ENCODE data around the gene USH2A. TPM values are rescaled to one million over a fixed set of nuclear protein-coding genes. Genes with fewer than 3 reads are reported as not detected.

Gene USH2A
- polyA plus RNA-seq, 1 donor from 2014 or later, result 0.17 TPM

GRCh38 chr1:216071262-216071661, 352.0 kb downstream of the USH2A start:
- Histone ChIP-seq H3K27me3 (ENCODE audit: insufficient read depth, low read depth, low read length) (no peaks in the 10 kb centered on the region), H3K27ac (ENCODE audit: low read length) (no peak overlapping the region), H3K9me2 (ENCODE audit: insufficient read depth, low read length) (no peaks in the 10 kb centered on the region), H3K36me3 (ENCODE audit: insufficient read depth, low read length) (no peaks in the 10 kb centered on the region), H2AFZ (ENCODE audit: low read depth, low read length) (no peak overlapping the region), H3K4me2 (ENCODE audit: low read length) (no peak overlapping the region), H3K9ac (ENCODE audit: low read length) (no peak overlapping the region), H4K20me1 (ENCODE audit: insufficient read depth) (no peaks in the 10 kb centered on the region), H3K79me2 (replicated peaks; ENCODE audit: insufficient read depth, low read length) (no peaks in the 10 kb centered on the region), H3K9me3 (ENCODE audit: low read length) (no peaks in the 10 kb centered on the region), H3F3A (ENCODE audit: insufficient read depth, low read length, poor library complexity, severe bottlenecking) (no peaks in the 10 kb centered on the region), H3K4me3 (ENCODE audit: low read length) (no peak overlapping the region)
- no peak for TF ChIP-seq TAF1 (IDR thresholded peaks at IDR 0.05; ENCODE audit: low read depth)
- no peak for TF ChIP-seq MXI1 (conservative IDR thresholded peaks at IDR 0.05; ENCODE audit: poor library complexity, severe bottlenecking)
- TF ChIP-seq SMC3 (conservative IDR thresholded peaks at IDR 0.05; ENCODE audit: poor library complexity), result no peak
- no peak for TF ChIP-seq REST (IDR thresholded peaks at IDR 0.05; ENCODE audit: borderline replicate concordance)
- TF ChIP-seq EZH2 (IDR thresholded peaks at IDR 0.05; ENCODE audit: borderline replicate concordance, insufficient read depth, low read length, poor library complexity, severe bottlenecking), result no peak
- TF ChIP-seq POLR2AphosphoS5 (IDR thresholded peaks at IDR 0.05), result no peak
- no peak for TF ChIP-seq RAD21 (conservative IDR thresholded peaks at IDR 0.05)
- no peak for TF ChIP-seq EP300 (conservative IDR thresholded peaks at IDR 0.05; ENCODE audit: poor library complexity, severe bottlenecking)

GRCh38 chr1:216064643-216065042, 358.6 kb downstream of the USH2A start:
- Histone ChIP-seq H3K9me2 (ENCODE audit: insufficient read depth, low read length) (no peaks in the 10 kb centered on the region), H3K36me3 (ENCODE audit: insufficient read depth, low read length) (no peaks in the 10 kb centered on the region), H3K27ac (ENCODE audit: low read length) (no peak overlapping the region), H3K27me3 (ENCODE audit: insufficient read depth, low read depth, low read length) (no peaks in the 10 kb centered on the region), H3K4me2 (ENCODE audit: low read length) (no peak overlapping the region), H3K79me2 (replicated peaks; ENCODE audit: insufficient read depth, low read length) (no peaks in the 10 kb centered on the region), H4K20me1 (ENCODE audit: insufficient read depth) (no peaks in the 10 kb centered on the region), H3K4me3 (ENCODE audit: low read length) (no peak overlapping the region), H3K9ac (ENCODE audit: low read length) (no peak overlapping the region), H3K9me3 (ENCODE audit: low read length) (no peaks in the 10 kb centered on the region), H3F3A (ENCODE audit: insufficient read depth, low read length, poor library complexity, severe bottlenecking) (no peaks in the 10 kb centered on the region), H2AFZ (ENCODE audit: low read depth, low read length) (no peak overlapping the region)
- TF ChIP-seq RAD21 (conservative IDR thresholded peaks at IDR 0.05) (no peak), REST (IDR thresholded peaks at IDR 0.05; ENCODE audit: borderline replicate concordance) (no peak), TAF1 (IDR thresholded peaks at IDR 0.05; ENCODE audit: low read depth) (no peak), POLR2AphosphoS5 (IDR thresholded peaks at IDR 0.05) (no peak), CTCF (IDR thresholded peaks at IDR 0.05; ENCODE audit: poor library complexity, severe bottlenecking) (no peak), EZH2 (IDR thresholded peaks at IDR 0.05; ENCODE audit: borderline replicate concordance, insufficient read depth, low read length, poor library complexity, severe bottlenecking) (no peak), EP300 (conservative IDR thresholded peaks at IDR 0.05; ENCODE audit: poor library complexity, severe bottlenecking) (no peak), SMC3 (conservative IDR thresholded peaks at IDR 0.05; ENCODE audit: poor library complexity) (no peak), MXI1 (conservative IDR thresholded peaks at IDR 0.05; ENCODE audit: poor library complexity, severe bottlenecking) (no peak)
